Stimulated activated CD8-positive, alpha-beta memory T cell treated with anti-CD3 and anti-CD28 coated beads, Interleukin-2, amount 100 ng/mL, for 1 hour (primary cell): ENCODE results near the gene SLC22A23.

Source experiments
- DNase-seq, 2 donors: peaks; one replicate each; pipeline ENCODE4 v3.0.0-alpha.2; 2020; ENCODE audit warnings: low read depth in 2 of 2

Gene SLC22A23

DNA sequence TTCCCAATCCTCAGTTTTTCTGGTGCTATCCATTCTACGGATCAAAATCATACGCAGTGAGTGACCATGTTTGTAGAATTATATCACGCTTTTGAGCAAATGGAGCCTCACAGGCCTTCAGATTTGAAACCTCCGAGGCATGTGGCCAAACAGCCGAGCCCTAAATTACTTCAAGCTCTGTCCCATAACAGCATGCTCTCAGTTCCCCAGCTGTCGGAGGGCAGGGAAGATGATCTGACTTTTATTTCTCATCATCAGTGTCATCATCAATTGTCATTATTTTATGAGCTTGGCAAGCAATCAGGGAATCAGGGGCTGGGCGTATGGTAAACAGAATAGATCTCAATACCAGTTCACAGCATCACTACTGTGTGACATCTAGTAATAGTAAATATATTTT is 124.9 kb downstream of the SLC22A23 start:
- no peak for DNase-seq

DNA sequence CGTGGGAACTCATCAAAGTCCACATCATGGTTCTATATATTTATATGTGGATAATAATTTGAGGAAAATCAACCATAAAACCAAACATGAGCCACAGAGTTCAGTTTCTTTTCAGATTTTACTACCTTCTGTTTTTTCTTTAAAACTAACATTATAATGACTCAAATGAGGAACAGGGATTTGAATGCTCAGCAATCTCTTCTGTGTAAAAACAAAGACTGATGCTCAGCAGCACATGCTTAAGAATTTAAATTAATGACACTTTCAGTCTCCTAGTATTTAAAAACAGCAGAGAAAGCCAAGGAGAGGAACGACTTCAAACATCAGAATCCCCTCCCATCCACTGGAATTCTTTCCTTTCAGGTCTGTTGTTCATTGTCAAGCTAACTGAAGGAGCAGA is 125.4 kb downstream of the SLC22A23 start:
- no peak for DNase-seq

DNA sequence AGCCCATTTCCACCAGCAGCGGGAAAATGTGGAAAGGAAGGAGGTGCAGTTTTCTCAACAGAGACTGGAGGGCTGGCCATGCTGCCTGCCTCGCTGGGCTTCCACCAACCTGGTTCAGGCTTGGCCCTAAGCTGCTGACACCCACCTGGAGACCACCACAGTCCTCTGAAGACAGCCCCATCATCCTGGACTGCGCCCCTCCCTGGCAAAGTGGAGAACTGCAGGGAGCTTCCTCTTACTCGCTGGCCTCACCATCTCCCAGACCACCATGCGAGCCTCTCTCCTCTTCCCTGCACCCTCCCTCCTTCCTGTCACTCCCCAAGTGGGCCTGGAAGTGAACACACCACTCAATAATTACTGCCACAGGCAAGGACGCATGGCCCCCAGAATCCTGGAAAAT is 126.7 kb downstream of the SLC22A23 start:
- no peak for DNase-seq

DNA sequence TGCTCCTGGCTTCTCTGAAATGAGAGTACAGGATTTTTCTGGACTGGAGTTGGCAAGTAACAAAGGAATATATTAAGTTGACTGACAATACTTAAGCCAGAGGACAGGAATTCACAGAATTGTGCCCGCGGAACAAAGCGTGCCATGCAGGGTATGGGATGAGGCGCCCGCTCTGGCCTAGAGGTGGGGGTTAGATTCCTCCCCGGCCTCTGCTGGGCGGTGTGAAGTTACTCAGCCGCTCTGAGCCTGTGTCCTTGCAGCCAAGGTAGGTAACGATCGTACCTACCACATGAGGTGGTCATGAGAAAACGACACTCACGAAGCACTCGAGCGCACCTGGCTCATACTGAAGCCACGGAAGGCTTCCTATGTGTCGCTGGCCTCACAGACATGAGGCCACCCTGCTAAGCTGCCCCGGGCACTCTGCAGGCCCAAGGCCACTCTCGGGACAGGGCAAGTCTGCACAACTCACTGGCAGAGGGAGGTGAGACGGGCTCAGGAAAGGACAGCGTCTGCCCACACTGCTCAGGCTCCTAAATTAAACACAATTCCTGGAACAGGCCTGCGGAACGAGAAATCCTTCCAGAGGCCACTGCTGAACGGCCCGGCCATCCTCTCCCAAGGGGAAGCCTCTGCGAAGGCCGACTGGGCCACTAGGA is 127.3 kb downstream of the SLC22A23 start:
- no peak for DNase-seq

DNA sequence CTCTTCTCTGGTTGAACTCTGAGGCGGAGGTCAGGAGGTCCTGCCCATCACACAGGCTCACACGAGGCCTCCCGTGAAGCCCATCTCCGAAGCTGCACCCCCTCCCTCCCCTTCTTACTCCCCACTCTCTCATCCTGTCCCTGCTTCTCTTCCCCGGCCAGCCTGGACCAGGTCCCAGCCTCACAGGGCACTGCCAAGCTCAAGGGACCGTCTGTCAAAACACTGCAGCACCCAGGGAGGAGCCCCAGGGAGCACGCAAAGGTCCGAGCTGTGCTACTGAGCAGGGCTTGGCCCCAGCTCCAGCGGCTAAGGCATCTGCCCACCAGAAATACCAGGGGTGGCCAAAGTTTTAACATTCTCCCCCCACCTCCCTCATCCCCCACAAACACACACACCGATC is 128.1 kb downstream of the SLC22A23 start:
- no peak for DNase-seq

GRCh38 chr6:3328145-3328544 is 128.7 kb downstream of the SLC22A23 start:
- no peak for DNase-seq

GRCh38 chr6:3327403-3327802 is 129.4 kb downstream of the SLC22A23 start:
- DNase-seq = no peak

GRCh38 chr6:3326981-3327380 is 129.9 kb downstream of the SLC22A23 start:
- no peak for DNase-seq

DNA sequence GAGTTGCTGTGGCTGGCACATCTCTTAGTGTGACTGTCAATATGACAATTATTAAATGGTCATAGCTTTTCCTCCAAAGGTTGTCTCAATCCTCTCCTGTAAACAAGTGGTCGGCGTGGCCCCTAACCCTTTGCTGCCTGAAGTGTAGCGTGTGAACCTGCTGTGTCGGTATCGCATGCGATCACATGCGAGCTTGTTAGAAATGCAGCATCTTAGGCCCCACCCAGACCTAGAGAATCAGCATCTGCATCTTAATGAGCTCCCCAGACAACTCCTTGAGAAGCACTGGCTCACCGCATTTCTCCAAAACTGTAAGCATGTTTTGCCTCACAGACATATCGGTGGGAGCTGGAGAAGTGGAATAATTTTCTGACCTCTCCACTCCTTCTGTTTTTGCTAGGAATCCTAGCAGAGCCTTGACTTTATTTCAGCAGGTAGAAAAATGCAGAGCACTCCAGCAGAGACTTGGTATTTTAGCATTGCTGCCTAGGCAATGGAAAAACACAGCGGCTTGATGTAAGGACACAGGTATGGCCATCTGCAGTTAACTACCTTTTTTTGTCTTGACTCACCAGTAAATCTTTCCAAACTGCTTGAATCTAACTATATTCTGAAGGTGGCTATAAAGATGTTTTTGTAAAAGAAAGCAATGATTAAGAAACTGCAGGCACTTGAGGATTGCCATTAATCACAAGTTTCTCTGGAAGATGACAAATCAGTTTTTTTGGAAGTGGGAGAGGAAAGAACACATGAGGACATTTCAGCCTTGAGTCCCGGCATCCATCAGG is 130.5 kb downstream of the SLC22A23 start:
- DNase-seq = no peak

DNA sequence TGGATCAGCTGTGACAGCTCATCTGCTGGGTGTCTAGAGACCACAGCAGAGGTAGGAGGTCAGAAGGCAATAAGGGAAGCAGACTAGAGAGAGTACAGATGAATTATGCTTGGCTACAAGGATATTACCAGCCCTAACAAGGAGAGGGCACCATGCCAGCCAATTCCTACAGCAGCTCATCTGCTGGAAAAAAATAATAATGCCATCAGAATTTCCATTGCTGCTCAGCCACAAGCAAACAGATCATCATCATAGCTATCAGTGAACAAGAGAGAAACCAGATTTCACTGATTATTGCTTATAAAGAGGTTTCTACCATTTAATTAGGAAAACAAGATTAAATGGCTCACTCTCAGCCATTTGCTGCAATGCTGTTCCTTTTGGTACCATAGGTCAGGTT is 131.6 kb downstream of the SLC22A23 start:
- DNase-seq = no peak

- no peak for DNase-seq
Measured at GRCh38 chr6:3324262-3324942, 132.4 kb downstream of the SLC22A23 start.

GRCh38 chr6:3323696-3324261 is 133.1 kb downstream of the SLC22A23 start:
- DNase-seq = no peak

GRCh38 chr6:3323148-3323547 is 133.7 kb downstream of the SLC22A23 start:
- no peak for DNase-seq

- no peak for DNase-seq
Measured at GRCh38 chr6:3322366-3322890, 134.4 kb downstream of the SLC22A23 start.

DNA sequence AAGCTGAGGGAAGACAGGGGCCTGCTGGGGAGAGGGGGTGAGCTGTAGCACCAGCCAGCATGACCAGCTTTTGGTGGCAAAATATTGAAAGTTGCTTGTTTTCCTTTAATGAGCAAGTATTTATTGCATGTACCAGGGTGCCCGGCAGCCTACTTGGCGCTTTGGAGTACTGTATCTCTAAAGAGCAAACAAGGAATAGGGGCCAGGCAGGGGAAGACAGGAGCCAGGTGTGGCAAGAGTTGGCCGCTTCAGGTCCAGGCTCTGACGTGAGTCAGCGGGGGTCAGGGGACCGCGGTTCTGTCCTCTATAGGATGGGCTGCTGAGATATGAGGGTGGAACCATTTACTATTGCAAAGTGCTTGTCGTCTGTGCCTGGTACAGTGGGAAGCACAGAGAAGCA is 135.0 kb downstream of the SLC22A23 start:
- no peak for DNase-seq

DNA sequence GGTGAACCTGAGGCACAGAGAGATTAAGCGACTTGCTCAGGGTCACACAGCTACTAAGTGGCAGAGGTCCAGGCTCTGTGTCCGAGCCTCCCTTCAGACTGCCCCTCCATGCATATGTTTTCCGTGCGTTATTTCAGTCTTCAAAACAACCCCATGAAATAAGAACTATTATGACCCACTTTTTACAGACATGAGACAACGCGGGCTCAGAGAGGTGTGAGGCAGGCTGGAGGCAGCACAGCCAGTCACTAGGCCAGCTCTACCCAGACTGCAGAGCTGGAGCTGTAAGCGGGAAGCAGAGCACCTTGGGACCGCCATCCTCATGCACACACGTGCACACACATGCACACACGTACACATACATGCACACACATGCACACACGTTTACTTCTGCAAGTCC is 135.8 kb downstream of the SLC22A23 start:
- no peak for DNase-seq

- DNase-seq = no peak
Measured at GRCh38 chr6:3320238-3320811, 136.5 kb downstream of the SLC22A23 start.

GRCh38 chr6:3319610-3320200 is 137.1 kb downstream of the SLC22A23 start:
- DNase-seq = no peak

GRCh38 chr6:3318821-3319540 is 137.9 kb downstream of the SLC22A23 start:
- DNase-seq = no peak

GRCh38 chr6:3318226-3318625 is 138.6 kb downstream of the SLC22A23 start:
- no peak for DNase-seq

- no peak for DNase-seq
Measured at GRCh38 chr6:3317741-3318211, 139.1 kb downstream of the SLC22A23 start.
